ENCODE data around the gene EHBP1L1. TPM values are rescaled to one million over a fixed set of nuclear protein-coding genes. Genes with fewer than 3 reads are reported as not detected.

The EHBP1L1 gene
- total RNA-seq, 1 donor from 2014 or later, result 122 TPM

DNA sequence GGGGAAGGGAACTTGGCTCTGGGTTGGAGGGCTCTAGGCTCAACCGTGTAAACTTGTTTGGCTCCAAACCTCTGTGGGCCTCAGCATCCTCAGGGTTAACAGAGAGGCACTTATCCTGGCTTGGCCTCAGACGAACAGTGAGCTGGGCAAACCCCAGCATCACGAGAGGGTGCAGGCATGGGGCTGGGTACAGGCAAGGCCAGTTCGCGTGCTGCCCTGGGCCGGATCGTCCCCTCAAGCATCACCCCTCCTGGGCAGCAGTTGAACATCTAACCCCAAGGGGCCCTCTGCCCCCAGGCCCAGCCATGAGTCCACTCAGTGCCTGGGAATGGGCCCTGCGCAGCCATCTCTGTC is 1.9 kb downstream of the EHBP1L1 start:
- DNase-seq (ENCODE audit: low spot score), result no peak

DNA sequence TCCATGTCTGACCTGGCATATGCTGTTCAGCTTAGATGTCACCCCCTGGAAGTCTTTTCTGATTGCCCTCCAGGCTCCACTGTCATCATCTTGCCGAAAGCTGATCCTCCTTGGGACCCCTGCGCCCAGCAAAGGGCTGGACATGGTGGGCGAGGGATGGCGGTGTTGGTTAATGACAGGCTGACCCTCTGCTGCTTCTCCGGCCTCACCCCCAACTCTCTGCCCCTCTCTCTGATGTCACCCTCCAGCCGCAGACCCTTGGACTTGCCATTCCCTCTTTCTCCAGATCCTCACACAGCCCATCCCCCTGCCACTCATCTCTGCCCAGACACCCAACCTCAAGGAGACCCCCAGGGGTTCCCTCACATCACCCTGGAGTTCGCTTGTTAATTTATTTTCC is 2.3 kb downstream of the EHBP1L1 start:
- DNase-seq (ENCODE audit: low spot score), result no peak

DNA sequence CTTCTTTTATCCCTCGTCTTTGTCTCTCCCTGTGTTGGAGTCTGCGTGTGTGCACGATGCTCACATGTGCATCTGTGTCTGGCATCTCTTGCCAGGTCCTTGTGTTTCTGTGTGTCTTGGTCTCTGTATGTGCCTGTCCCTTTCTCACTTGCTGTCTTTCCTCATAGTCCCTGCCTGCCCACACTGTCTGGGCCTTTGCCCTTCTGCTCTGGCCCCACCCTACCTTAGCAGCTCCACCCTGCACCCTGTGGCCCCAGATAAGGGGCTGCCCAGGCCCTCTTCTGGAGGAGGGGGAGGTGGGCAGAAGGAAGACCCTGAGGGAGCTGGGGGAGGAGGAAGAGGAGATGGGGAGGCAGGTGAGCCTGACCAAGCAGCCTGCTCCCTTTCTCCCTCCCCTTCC is 2.8 kb downstream of the EHBP1L1 start:
- DNase-seq (ENCODE audit: low spot score), result no peak

DNA sequence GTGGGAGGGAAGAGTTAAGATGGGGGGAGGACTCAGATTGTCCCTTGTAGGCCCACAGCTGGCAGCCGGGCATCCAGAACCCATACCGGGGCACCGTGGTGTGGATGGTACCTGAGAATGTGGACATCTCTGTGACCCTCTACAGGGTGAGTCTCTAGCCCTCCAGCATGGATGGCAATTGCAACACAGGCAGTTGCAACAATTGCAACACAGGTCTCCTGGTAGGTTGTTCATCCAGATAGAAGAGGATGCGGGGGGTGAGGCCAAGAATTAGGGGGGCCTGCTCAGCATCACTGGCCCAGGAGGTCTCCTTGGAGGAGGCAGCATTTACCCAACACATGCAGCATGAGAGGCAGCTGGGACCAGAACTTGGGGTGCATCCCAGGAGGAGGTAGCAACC is 3.4 kb downstream of the EHBP1L1 start:
- no peak for DNase-seq (ENCODE audit: low spot score)

GRCh38 chr11:65580031-65580692 is 4.3 kb downstream of the EHBP1L1 start:
- no peak for DNase-seq (ENCODE audit: low spot score)

- no peak for DNase-seq (ENCODE audit: low spot score)
Measured at GRCh38 chr11:65580756-65581155, 4.9 kb downstream of the EHBP1L1 start.

DNA sequence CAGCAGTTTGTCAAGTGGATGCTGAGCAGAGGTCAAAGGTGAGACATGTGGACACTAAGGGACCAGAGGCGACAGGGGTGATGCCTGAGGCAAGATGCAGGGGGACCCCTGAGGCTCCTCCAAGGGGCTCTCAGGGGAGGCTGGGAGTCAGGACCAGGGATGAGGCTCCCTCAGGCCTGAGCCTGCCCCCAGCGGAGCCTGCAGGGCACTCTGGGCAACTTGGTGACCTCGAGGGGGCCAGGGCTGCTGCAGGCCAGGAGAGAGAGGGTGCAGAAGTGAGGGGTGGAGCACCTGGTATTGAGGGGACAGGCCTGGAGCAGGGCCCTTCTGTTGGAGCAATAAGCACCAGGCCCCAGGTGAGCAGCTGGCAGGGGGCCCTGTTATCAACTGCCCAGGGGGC is 6.1 kb downstream of the EHBP1L1 start:
- no peak for DNase-seq (ENCODE audit: low spot score)

DNA sequence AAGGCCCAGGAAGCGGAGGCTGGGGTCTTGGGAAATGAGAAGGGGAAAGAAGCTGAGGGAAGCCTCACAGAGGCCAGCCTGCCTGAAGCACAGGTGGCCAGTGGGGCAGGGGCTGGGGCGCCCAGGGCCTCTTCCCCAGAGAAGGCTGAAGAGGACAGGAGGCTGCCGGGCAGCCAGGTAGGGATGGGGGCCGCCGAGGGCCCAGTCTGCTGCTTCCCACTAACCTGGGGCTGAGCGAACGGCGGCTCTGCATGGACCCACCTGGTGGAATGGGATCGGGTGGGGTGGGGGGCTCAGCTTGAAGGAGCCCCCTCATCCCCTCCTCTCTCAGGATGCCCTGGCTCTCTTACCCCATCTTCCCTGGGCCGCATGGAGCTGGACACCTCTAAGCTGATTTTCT is 7.7 kb downstream of the EHBP1L1 start:
- DNase-seq (ENCODE audit: low spot score), result no peak

DNA sequence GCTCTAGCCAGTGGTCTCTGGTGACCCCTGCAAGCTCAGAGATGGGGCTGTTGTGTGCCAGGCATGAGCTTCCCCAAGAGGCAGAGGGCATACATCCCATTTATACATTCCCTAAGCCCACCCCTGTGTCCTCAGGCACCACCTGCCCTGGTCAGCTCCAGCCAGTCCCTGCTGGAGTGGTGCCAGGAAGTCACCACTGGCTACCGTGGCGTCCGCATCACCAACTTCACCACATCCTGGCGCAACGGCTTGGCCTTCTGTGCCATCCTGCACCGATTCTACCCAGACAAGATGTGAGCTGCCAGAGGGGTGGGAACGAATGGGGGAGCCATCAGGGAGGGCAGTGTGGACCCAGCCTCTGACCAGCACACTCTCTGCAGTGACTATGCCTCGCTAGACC is 8.3 kb downstream of the EHBP1L1 start:
- DNase-seq (ENCODE audit: low spot score), result no peak

DNA sequence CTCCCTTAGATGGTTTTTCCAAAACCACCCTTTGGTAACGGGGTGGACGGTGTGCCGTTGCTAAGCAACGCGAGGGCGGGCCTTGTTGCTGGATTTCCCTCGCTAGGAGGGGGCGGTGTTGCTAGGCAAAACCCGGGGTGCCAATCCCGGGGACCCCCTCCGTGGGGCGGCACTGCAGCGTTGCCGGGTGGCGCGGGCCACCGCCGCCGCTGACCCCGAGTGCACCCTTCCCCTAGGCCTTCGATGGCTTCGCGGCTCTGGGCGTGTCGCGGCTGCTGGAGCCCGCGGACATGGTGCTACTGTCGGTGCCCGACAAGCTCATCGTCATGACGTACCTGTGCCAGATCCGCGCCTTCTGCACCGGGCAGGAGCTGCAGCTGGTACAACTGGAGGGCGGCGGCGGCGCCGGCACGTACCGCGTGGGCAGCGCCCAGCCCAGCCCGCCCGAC is 8.9 kb downstream of the EHBP1L1 start:
- no peak for DNase-seq (ENCODE audit: low spot score)

GRCh38 chr11:65585396-65586246 is 9.8 kb downstream of the EHBP1L1 start:
- no peak for DNase-seq (ENCODE audit: low spot score)

DNA sequence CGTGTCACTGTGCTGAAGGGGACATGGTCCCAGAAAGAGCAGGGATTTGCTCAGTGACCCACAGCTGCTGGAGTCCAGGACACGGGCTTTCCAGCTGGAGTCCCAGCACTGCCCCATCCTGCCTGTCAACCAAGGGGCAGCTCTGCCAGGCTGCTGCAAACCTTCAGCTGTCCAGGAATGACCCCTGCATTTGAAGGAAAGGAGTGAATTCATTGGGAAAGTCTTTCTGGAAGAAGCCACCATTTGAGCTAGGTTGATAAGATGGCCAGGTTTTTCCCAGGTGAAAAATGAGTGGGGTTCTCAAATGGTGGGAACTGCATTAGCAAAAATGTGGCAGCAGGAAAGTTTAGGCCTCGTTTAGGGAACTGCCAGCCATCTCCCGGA is 10.4 kb downstream of the EHBP1L1 start:
- no peak for DNase-seq (ENCODE audit: low spot score)

DNA sequence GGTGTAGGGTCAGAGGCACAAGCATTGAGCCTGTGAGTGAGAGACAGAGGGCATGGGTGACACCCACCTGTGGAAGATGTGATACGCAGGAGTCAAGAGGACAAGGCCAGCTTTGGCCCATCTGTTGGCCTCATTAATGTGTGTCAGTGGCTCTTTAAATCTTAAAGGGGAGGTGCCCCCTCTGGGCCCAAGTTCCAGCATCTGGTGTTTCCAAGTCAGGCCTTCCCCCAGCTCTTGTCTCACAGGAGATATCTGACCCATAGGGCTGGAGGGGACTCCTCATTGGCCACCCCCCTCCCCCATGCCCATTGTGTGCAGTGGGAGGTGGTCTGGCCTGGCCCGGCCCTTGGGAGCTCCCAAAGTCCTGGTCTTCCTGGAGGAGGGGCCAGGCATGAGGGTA is 10.8 kb downstream of the EHBP1L1 start:
- DNase-seq (ENCODE audit: low spot score), result no peak

- DNase-seq (ENCODE audit: low spot score), result no peak
Measured at GRCh38 chr11:65588199-65589054, 12.6 kb downstream of the EHBP1L1 start.

DNA sequence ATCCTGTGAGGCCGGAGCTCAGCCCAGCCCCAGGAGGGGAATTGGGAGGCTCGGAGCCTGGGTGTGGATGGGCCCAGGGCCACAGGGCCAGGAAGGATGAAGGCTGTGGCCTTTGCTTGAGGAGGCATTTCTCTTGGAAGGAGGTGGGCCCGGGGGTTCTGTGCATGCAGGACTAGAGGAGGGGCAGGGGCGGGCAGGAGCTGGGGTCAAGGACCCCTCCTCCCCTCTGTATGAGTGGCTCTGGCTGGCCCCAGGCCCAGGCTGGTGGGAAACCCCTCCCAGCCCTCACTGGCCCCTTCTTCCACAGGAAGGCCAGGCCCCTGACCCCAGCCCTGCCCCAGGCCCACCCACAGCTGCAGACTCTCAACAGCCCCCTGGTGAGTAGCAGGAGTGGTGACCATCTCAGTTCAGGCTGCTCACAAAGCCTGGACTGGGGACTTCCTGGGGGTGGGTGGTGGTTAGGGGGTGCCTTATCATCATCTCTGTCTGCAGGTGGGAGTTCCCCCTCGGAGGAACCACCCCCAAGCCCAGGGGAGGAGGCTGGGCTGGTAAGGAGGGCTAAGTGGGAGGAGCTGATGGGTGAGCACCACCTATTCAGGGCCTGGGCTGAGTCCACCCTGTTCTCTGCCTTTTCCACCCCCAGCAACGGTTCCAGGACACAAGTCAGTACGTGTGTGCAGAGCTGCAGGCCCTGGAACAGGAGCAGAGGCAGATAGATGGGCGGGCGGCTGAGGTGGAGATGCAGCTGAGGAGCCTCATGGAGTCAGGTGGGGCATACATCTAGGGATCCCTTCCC is 13.8 kb downstream of the EHBP1L1 start:
- no peak for DNase-seq (ENCODE audit: low spot score)

- no peak for DNase-seq (ENCODE audit: low spot score)
Measured at GRCh38 chr11:65590240-65590738, 14.4 kb downstream of the EHBP1L1 start.

- DNase-seq (ENCODE audit: low spot score), result no peak
Measured at GRCh38 chr11:65591939-65592857, 16.3 kb downstream of the EHBP1L1 start.

DNA sequence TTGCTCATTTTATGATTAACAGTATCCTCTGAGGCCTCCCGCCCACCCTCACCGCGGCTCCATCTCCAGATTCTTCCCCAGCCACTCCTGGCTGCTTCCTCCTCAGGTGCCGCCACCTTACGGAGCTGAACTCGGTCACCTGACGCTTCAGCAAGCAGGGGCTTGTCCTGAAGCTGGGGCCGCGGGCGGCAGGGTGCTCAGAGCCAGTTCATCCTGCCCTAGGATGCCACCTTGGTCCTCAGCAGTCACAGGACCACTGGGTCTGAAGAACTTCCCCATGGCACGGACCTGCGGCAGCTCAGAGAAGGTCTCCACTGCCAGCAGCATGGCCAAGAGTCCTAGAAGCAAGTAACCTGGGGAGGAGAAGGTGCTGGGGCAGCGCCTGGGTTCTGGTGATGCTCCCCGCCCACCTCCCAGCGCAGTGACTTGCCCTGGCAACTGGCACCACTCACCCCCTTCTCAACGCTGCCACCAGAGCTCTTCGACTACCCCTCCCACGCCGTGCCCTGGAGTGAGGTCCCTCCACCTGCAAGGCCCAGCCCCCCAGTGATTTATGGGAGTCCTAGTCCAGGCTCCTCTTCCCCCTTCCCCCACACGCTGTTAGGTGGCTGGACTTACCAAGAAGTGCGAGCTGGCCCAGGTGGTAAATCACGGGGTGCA is 17.1 kb downstream of the EHBP1L1 start:
- DNase-seq (ENCODE audit: low spot score), result peak; percentile 77

GRCh38 chr11:65593518-65594414 is 17.9 kb downstream of the EHBP1L1 start:
- no peak for DNase-seq (ENCODE audit: low spot score)
